HEK293T (cell line): ENCODE results near the gene EPB41L2.

ENCODE experiments used
- ARNT ChIP-seq: fragments of 450-650 bp; IDR thresholded peaks from 2 replicates; pipeline ENCODE4 v1.6.1; 2017; ENCODE audit warnings: mild to moderate bottlenecking
- BHLHE40 ChIP-seq: fragments of 450-650 bp; IDR thresholded peaks from 2 replicates; pipeline ENCODE4 v1.6.1; 2016; ENCODE audit warnings: mild to moderate bottlenecking, moderate library complexity, borderline replicate concordance
- ELF4 ChIP-seq: fragments of 450-650 bp; IDR thresholded peaks from 2 replicates; pipeline ENCODE4 v1.6.1; 2017; ENCODE audit warnings: antibody characterized with exemption
- FOXA1 ChIP-seq: fragments of 450-650 bp; IDR thresholded peaks from 2 replicates; pipeline ENCODE4 v1.6.1; 2016; ENCODE audit warnings: mild to moderate bottlenecking
- FOXK2 ChIP-seq: fragments of 450-650 bp; IDR thresholded peaks from 2 replicates; pipeline ENCODE4 v1.6.1; 2016; ENCODE audit warnings: mild to moderate bottlenecking
- FOXM1 ChIP-seq: fragments of 450-650 bp; IDR thresholded peaks from 2 replicates; pipeline ENCODE4 v1.6.1; 2017; ENCODE audit warnings: mild to moderate bottlenecking, borderline replicate concordance
- HDGF ChIP-seq: fragments of 450-650 bp; IDR thresholded peaks from 2 replicates; pipeline ENCODE4 v1.6.1; 2017; ENCODE audit warnings: antibody characterized with exemption, borderline replicate concordance
- LEF1 ChIP-seq: fragments of 450-650 bp; IDR thresholded peaks from 2 replicates; pipeline ENCODE4 v1.6.1; 2017; ENCODE audit warnings: mild to moderate bottlenecking, borderline replicate concordance
- SP1 ChIP-seq: fragments of 450-650 bp; IDR thresholded peaks from 2 replicates; pipeline ENCODE4 v1.6.1; 2017
- SUZ12 ChIP-seq: fragments of 450-650 bp; IDR thresholded peaks from 2 replicates; pipeline ENCODE4 v1.6.1; 2016; ENCODE audit warnings: mild to moderate bottlenecking
- TARDBP ChIP-seq: fragments of 450-650 bp; IDR thresholded peaks from 2 replicates; pipeline ENCODE4 v1.6.1; 2016
- ZNF384 ChIP-seq: fragments of 450-650 bp; IDR thresholded peaks from 2 replicates; pipeline ENCODE4 v1.6.1; 2016
- TF ChIP-seq, protein P1 (sequence below): fragments of 450-650 bp; IDR thresholded peaks from 2 replicates; pipeline ENCODE4 v1.6.1; 2016

DNA sequence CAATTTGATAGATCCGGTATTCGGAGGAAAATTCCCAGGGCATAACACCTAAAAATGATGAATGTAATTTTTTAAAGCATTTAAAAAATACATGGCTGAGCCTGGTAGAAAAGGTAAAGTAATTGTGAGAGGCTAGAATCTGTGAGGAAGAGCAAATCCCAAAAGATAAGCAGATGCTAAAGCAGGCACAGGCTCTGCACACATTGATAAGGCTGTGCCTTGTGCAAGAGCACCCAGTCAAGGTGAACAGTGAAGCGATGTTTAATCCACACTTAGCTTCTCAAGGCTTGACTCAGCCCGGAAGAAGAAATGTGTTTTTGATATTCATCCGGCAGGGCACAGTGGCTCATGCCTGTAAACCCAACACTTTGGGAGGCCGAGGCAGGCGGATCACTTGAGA, 5.1 kb upstream of the EPB41L2 start:
- TF ChIP-seq SP1 (no peak), SUZ12 (no peak), ZNF384 (no peak), ELF4 (no peak), FOXM1 (no peak), LEF1 (no peak), FOXK2 (no peak), HDGF (no peak), BHLHE40 (no peak), ARNT (no peak), TARDBP (no peak), FOXA1 (no peak)
- TF ChIP-seq, protein P1, sequence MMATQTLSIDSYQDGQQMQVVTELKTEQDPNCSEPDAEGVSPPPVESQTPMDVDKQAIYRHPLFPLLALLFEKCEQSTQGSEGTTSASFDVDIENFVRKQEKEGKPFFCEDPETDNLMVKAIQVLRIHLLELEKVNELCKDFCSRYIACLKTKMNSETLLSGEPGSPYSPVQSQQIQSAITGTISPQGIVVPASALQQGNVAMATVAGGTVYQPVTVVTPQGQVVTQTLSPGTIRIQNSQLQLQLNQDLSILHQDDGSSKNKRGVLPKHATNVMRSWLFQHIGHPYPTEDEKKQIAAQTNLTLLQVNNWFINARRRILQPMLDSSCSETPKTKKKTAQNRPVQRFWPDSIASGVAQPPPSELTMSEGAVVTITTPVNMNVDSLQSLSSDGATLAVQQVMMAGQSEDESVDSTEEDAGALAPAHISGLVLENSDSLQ = no peak
